Measurements from ENCODE around the gene SLC24A3. TPM values are rescaled to one million over a fixed set of nuclear protein-coding genes. Genes with fewer than 3 reads are reported as not detected.

The SLC24A3 gene
- total and polyA plus RNA-seq, 9 donors = 4.8 to 40.5 (median 18.6) TPM

DNA sequence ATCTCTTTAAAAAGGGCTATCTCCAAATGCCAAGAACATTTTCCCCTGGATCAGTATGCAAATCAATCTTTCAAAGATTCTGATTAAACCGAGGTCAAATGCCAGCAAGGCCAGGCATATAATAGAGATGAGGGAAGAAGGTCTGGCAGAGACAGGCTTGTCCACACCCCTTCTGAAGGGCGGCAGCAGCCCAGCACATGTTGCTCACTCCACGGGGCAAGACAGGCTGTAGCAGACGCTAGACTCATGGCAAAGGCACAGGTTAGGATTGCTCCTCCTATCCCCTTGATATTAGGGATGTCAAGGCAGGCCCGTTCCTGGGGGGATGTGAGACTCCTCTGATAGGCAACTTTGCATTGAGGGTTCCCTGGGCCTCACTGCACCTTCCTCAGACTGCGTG, 440.9 kb downstream of the SLC24A3 start:
- Histone ChIP-seq H3K27me3 (no peaks in the 10 kb centered on the region), H3K9me3 (no peaks in the 10 kb centered on the region), H3K4me1 (ENCODE audit: insufficient read depth) (no peaks in the 10 kb centered on the region), H3K27ac (no peak overlapping the region), H3K36me3 (no peaks in the 10 kb centered on the region), H3K4me3 (no peak overlapping the region)
- TF ChIP-seq POLR2A (IDR thresholded peaks at IDR 0.05) (no peak), EP300 (IDR thresholded peaks at IDR 0.05) (no peak)
- TF ChIP-seq, protein P1, sequence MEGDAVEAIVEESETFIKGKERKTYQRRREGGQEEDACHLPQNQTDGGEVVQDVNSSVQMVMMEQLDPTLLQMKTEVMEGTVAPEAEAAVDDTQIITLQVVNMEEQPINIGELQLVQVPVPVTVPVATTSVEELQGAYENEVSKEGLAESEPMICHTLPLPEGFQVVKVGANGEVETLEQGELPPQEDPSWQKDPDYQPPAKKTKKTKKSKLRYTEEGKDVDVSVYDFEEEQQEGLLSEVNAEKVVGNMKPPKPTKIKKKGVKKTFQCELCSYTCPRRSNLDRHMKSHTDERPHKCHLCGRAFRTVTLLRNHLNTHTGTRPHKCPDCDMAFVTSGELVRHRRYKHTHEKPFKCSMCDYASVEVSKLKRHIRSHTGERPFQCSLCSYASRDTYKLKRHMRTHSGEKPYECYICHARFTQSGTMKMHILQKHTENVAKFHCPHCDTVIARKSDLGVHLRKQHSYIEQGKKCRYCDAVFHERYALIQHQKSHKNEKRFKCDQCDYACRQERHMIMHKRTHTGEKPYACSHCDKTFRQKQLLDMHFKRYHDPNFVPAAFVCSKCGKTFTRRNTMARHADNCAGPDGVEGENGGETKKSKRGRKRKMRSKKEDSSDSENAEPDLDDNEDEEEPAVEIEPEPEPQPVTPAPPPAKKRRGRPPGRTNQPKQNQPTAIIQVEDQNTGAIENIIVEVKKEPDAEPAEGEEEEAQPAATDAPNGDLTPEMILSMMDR (IDR thresholded peaks at IDR 0.05) = no peak
- intact Hi-C loops (cut with DNase I) = no loop called here
- WGBS, 3 donors = 74 to 83% (median 78%) methylated on average over 6 of the region's 6 CpGs
- DNase-seq = no peak

DNA sequence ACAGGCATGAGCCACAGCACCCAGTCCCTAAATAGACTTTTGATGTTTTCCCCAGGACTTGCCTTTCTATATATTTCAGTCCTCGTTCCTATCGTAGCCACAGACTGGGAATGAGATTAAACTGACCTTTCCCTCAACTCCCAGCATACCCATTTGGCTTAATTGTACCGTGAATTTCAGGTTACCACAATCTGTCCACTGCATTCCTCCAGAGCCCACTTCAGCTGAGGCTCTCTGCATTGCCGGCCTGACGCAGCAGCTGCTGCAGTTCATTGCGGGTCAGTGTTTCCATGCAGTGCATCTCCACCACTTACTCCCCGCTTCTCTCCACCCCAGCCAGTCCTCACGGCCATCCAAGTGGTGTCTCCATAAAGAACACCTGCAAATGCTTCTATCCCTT, 442.5 kb downstream of the SLC24A3 start:
- Histone ChIP-seq H3K27me3 (no peaks in the 10 kb centered on the region), H3K27ac (no peak overlapping the region), H3K36me3 (no peaks in the 10 kb centered on the region), H3K4me3 (no peak overlapping the region), H3K9me3 (no peaks in the 10 kb centered on the region), H3K4me1 (ENCODE audit: insufficient read depth) (no peaks in the 10 kb centered on the region)
- DNase-seq = no peak
- WGBS, 3 donors = 89 to 93% (median 92%) methylated on average over 8 of the region's 8 CpGs
- TF ChIP-seq, protein P1 (IDR thresholded peaks at IDR 0.05) = no peak
- TF ChIP-seq EP300 (IDR thresholded peaks at IDR 0.05) (no peak), POLR2A (IDR thresholded peaks at IDR 0.05) (no peak)
- intact Hi-C loops (cut with DNase I) = no loop called here

DNA sequence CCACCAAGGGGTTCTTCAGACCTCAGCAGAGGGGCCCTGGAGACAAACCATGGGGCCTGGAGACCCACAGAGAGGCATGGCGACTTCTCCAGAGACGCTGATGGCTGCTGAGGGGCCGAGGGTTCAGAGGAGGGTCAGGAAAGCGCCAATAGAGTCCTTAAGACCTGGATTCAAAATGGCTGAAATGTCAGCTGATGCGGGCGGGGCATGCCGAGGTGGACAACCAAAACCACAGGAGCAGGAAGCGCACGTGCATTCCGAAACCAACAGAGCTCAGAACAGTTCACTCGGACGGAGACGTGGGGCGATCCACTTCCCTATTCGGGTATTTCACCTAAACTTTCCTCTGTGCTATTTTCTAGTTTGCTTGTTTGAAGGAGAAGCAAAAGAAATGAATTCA, 445.7 kb downstream of the SLC24A3 start:
- WGBS, 3 donors = 91 to 92% (median 92%) methylated on average over 15 of the region's 15 CpGs
- TF ChIP-seq EP300 (IDR thresholded peaks at IDR 0.05) (no peak), POLR2A (IDR thresholded peaks at IDR 0.05) (no peak)
- TF ChIP-seq, protein P1 (IDR thresholded peaks at IDR 0.05) = no peak
- H3K4me1 ChIP-seq (ENCODE audit: insufficient read depth) = peaks cover 2% of the 10 kb centered on the region
- intact Hi-C loops (cut with DNase I) = no loop called here
- no peak for DNase-seq
- no peaks in the 10 kb centered on the region for H3K36me3 ChIP-seq
- no peak overlapping the region for H3K27ac ChIP-seq
- no peak overlapping the region for H3K4me3 ChIP-seq
- no peaks in the 10 kb centered on the region for H3K9me3 ChIP-seq
- H3K27me3 ChIP-seq = no peaks in the 10 kb centered on the region

DNA sequence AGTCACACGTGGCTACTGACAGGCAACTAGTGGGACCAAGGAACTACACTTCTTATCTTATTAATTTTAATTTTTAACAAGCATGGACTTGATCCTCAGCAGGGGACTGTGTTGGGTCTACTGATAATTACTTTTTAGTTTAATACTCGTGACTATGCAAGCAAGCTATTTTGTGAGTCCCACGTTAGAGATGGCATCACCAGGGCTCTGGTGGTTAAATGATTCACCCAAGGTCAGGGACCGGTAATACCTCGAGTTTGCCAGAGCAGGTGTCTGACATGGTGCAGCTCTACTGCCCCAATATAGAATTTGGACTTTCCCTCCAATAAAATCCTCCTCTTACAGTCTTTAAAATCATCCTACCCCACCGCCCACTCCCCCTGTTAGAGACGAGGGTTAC, 447.0 kb downstream of the SLC24A3 start:
- WGBS, 3 donors = 74 to 77% (median 76%) methylated on average over 7 of the region's 7 CpGs
- no peak for DNase-seq
- no peaks in the 10 kb centered on the region for H3K27me3 ChIP-seq
- TF ChIP-seq, protein P1 (IDR thresholded peaks at IDR 0.05) = no peak
- no peak for TF ChIP-seq EP300 (IDR thresholded peaks at IDR 0.05)
- TF ChIP-seq POLR2A (IDR thresholded peaks at IDR 0.05) = no peak
- H3K9me3 ChIP-seq = no peaks in the 10 kb centered on the region
- no peaks in the 10 kb centered on the region for H3K36me3 ChIP-seq
- no peak overlapping the region for H3K27ac ChIP-seq
- intact Hi-C loops (cut with DNase I) = no loop called here
- H3K4me1 ChIP-seq (ENCODE audit: insufficient read depth) = peaks cover 2% of the 10 kb centered on the region
- H3K4me3 ChIP-seq = no peak overlapping the region
